ENCODE results near the gene TLR10.

Gene TLR10

DNA sequence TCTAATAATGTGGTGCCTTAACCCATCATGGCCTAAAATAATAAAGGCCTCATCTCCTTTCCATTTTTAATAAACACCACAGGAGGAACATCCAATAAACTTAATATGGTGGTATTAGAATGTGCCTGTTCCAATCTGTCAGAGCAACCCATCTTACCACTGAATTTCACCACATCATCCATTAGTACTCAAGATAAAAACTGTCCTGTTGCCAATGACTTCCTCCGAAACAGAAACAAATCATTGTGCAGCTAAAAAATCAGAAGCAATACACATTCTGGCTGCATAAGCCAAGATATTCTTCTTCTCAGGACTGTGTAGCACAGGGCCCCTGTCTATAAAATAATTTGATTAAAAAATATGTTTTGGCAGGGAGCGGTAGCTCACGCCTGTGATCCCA, 18.5 kb downstream of the TLR10 start:
- no peak for DNase-seq (ENCODE audit: low spot score)

DNA sequence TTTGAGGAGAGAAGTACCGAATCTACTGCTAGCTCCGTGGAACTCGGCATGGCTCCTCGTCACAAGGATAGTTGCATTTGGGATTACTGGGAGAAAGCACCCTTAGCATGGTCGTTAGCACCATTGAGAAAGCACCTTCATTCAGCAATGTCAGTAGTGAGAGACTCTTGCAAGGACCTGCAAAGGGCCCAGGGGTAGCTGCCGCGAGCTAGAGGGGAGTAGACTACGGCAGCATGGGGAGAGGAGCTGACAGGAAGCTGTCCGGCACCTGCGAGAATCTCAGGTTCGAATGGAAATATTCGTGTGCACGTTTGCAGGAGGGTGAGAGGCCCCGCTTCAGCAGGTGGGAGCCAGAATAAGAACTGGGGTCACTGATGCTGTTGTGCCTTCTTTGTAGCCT, 20.2 kb downstream of the TLR10 start:
- DNase-seq (ENCODE audit: low spot score) = no peak

DNA sequence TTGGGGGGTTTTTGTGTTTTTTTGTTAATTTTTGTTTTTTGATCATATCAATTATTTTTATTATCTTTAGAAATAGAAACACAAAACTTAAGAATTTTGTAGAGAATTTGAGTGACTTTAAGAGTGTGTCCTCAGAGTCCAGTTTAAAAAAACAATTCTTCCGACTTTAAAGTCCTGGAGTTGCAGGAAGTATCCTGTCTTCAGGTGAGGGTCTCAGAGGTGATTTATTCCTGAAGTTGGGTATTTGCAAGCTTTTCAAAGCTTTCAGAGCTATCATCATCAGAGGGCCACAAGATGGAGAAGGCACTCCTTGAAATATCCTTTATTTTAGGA, 23.0 kb downstream of the TLR10 start:
- no peak for DNase-seq (ENCODE audit: low spot score)

DNA sequence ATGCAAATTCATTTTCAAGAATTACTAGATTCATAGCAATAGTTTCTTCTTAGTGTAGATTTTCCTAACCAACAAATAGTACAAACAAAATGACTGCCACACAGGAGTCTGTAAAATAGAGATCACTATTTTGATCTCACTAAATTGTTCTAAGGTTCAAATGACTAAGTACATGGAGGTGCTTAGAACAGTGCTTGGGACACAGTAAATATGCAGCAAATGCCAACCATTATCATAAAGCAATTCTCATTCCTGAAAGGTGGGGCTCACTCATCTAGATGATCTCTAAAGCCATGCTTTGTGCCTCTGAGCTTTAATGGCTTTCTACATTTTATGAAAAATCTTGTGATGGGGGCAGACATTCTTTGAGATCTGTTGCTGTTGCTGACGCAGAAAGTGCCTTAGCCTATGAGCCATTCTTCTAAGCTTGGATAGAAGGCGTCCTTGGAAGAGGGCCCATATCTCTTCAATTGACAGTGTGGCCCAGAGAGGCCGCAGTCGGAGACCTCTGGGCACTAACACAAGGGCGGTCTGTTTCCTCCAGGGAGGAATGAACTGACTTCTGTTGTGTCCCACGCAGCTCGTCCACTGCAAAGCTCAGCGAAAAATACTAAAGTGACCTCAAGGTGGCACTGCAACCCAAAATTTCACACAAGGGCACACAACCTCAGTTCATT, 23.5 kb downstream of the TLR10 start:
- peak; percentile 64 for DNase-seq (ENCODE audit: low spot score)

DNA sequence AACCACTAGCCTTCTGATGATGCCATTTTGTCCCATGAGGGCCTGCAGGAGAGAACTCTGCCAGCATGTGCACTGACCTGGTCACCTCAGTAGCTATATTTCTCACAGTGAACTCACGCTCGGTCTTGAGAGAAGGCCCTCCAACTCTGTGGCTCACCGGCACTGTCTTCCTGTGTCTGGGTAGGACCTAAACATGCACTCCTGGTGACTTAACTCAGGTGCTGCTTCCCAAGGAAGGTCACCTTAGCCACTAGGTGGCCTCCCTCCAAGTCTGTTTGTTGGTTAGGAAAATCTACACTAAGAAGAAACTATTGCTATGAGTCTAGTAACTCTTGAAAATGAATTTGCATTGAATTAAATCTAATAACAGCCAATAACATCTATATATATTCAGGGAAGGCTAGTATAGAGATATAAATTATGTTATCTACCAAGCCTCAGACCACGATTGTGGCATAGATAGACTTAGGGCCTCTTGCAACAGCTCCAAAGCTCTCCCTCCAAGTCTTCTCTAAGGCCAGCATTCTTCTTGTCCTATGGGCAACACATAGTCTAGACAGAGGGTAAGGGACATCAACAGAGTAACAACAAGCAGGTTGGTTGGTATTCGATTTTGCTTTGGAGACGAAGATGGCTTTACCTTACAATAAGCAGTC, 24.7 kb downstream of the TLR10 start:
- DNase-seq (ENCODE audit: low spot score) = no peak

DNA sequence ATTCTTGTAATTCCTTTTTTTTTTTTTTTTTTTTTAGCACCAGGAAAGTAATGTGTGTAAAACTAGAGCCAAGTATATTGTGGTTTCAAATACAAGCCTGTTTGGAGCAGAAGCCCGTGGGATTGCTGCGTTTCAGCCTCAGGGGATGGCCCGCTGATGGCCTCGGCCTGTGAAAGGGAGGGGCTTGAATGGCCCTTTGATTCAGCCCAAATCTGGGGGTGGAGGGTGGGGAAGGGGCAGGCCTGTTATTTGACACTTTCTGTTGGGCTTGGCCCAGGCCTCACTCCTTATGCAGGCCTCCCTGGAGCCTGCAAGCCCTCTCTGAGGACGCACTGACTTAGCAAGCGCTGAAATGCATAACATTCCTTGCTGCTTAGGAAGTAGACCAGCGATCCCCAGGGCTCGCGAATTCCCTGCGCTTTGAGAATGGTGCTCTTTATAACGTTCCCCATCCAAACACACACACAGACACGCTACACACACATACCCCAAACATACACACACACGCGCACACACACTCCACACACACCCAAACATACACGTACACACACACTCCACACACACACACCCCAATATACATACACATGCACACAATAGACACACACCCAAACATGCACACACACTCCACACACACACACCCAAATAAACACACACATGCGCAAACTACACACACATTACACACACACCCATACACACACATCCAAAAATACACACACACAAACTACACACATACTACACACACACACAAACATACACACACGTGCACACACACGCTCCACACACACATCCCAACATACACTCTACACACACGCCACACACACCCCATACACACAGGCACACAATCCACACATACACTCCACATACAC, 29.6 kb downstream of the TLR10 start:
- peak; percentile 41 for DNase-seq (ENCODE audit: low spot score)

DNA sequence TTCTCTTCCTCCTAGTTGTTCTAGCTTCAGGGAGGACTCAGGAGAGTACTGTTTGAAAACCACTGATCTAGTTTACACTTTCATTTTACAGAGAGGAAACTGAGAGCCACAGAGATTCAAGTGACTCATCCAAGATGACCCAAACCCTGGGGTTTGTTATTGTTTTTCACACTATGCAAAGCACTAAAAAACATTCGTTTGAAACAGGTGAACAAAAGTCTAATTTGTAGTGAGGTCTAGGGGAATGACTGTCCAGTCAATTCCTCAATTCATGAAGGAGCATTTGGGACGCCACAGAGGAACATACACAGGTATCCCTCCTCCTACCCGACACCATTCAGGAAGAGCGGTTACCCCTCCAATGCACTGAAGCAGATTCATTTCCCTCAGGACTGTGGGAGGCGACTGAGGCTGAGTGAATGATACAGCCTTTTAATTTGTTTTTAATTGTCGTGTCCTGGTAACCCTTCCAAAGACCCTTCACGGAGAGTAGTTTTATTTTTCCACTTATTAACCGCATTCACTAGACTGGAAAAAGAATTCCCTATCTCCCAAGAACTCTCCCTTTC, 30.3 kb downstream of the TLR10 start:
- DNase-seq (ENCODE audit: low spot score) = no peak

DNA sequence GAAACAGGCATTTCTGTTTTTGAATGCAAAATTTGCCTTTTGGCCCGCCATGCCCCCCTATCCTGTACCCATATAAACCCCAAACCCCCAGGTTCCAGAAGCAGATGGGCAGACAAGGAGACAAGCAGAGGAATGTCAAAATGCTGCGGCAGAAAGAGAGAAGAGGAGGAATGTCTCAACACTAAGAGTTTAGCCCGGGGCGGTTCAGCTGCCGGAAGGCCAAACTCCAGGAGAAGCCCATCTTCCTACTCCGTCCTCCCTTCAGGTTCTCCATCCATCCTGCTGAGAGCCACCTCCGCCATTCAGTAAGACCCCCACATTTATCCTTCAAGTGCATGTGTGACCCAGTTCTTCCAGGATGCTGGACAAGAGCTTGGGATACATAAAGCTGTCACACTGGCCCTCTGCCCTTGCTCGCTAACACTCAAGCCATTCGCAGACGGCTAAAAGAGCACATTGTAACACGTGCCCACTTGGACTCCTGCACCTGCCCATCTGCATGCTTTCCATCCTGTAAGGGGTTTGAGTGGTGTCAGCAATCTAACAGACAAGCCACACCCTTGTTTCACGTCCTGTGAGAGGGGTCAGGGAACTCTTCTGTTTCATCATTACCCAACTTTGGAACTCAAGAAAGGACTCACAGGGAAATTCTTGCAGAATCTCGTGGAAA, 31.3 kb downstream of the TLR10 start:
- DNase-seq (ENCODE audit: low spot score) = no peak

DNA sequence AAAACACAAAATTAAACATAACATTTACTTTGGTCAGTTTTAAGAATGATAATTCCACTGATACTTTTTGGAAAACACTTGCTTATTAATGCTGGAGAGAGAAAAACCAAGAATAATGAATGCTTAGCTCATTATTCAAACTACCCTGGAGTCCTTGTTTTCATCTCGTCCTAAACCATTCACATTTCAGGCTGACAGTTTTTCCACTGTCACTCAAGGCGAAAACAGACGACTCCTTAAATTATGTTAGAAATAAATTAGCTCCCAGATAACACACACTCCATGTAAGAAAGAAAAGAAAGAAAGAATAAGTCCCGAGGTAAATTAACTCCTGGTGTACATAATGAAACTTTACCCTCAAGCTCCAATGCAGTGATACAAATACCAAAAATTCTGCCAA, 33.5 kb downstream of the TLR10 start:
- DNase-seq (ENCODE audit: low spot score) = no peak

DNA sequence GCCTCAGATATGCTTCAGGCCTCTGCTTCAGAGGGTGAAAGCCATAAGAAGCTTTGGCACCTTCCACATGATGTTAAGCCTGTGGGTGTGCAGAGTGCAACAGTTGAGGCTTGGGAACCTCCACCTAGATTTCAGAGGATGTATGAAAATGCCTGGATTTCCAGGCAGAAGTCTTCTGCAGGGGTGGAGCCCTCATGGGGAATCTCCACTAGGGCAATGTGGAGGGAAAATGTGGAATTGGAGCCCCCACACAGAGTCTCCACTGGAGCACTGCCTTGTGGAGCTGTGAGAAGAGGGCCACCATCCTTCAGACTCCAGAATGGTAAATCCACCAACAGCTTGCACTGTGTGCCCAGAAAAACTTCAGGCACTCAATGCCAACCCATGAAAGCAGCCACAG, 35.2 kb downstream of the TLR10 start:
- no peak for DNase-seq (ENCODE audit: low spot score)

DNA sequence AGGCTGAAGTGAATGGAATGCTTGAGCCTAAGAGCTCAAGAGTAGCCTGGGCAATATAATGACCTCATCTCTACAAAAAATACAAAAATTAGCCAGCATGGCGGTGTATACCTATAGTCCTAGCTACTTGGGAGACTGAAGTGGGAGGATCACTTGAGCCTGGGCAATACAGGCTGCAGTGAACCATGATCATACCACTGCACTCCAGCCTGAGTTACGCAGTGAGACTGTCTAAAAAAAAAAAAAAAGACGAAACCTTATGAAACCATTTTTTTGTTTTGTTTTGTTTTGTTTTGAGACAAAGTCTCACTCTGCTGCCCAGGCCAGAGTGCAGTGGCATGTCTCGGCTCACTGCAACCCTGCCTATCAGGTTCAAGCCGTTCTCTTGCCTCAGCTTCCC, 36.9 kb downstream of the TLR10 start:
- no peak for DNase-seq (ENCODE audit: low spot score)

DNA sequence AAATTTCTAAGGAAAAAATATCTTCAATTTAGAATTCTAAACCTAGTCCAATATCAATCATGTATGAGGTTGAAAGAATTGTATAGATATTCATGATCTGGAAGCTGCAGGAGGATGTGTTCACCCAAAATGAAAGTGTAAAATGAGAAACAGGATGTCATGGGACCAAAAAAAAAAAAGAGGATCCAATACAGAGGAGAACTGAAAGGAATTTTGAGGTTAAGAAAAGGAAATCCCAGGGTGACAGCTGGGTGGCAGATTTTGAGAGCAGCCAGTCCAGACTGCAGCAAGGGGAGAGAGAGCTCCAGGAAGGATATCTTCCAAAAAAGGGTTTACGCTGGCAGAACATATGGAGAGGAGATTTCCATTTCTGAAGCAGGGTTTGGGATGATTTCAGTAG, 38.9 kb downstream of the TLR10 start:
- DNase-seq (ENCODE audit: low spot score) = no peak

DNA sequence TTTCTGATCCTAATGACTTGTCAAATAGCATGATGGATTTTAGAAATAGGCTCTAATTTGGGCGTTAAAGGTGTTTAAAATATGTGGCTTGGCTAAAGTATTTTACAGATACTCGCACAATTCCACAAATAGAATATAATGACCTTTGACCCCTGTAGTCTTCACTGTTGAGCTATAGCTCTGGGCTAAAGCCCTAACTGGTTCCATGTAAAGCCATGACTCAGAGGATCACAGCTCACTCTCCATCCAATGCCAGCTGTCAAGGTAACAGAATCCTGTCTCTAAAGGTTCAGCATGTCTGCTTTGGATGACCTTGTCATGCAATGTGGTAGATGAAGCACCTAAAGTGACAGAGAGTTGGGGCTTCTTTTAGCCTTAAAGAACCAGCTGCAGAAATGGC, 42.5 kb downstream of the TLR10 start:
- DNase-seq (ENCODE audit: low spot score) = no peak

DNA sequence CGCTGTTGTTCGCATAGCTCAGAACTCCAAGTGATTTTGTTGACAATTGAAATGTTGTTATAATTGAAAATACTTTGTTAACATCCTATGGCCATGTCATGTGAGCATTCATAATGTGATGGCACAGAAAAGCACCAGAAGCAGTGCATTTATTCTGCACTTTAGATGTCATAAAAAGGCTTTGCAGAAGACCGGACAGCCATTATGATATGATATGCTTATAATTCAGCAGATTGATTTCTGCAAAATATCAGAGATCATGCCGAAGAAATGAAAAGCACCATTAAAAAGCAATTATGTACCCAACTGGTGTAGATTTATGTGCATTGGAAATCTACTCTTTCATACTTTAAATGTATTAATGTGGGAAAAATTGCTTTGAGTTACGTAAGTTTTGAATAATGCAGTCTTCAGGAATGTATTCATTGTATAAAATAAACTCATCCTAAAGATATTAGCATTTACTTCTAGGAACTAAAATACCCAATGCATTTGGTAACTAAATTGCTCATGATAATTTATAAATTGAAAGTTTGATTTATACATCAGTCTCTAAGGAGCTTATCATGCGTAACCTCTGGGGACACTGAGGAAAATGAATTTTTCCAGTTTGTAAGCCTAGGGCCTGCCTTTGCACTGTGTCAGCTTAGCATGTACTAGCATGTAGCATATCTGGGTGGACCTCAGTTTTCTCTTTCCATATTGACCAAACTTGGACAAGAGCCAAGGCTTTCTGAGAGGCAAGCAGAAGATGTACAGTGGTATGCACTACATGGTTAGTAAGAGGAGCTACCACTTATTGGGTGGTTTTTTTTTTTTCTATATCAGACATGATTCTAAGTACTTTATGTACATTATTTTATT, 43.6 kb downstream of the TLR10 start:
- DNase-seq (ENCODE audit: low spot score) = no peak

DNA sequence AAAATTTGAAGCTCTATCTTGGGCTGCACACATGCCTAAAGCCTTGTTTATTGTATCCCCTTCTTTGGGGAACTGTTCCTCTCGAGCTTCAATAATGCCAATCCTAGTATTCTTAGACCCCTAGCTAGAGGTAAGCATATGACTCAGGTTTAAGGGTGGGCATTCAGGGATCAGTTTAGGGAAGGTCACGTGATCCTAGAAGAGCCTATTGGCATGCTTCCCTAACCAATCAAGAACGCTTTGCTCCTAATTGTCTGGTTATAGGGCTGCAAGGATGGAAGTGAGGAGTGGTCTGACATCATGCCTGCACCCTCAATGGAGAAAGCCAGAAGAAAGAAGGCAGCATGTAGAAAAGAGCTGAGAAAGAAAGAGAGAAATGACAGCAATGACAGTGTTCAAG, 46.9 kb downstream of the TLR10 start:
- no peak for DNase-seq (ENCODE audit: low spot score)

DNA sequence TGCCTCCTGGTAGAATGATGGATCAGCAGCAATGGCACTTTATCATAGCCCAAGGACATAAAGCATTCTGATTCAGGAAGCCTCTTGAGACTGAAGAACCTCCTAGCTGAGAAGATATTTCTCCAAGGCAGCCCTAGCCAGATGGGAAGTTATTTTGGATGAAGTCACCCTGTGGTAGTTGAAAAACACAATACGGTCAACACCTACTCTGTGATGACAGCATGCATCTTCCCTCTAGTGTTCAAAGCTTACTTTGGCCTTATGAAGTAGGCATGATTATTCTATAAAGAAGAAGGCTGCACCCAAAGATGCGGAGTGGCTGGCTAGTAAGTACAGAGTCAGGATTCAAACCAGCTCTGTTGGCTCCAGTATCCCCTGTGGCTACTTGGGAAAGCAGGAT, 47.9 kb downstream of the TLR10 start:
- DNase-seq (ENCODE audit: low spot score) = no peak

DNA sequence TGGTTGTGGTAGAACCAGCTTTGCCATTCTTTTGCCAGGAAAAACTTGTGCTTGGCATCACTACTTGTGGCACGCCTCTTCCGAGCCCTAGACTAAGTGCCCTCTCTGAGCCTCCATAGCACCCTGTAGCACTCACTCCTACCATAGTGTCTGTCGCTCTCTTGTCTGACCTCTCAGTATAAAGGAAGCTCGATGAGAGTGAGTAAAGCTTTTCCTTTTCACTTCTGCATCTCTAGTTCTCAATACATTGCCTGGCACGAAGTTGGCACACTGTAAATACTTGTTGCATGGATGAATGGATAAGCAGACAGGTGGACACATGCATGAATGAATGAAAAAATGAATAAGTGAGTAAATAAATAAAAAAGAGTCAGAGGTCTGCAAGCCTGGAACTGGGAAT, 48.3 kb downstream of the TLR10 start:
- DNase-seq (ENCODE audit: low spot score) = no peak

DNA sequence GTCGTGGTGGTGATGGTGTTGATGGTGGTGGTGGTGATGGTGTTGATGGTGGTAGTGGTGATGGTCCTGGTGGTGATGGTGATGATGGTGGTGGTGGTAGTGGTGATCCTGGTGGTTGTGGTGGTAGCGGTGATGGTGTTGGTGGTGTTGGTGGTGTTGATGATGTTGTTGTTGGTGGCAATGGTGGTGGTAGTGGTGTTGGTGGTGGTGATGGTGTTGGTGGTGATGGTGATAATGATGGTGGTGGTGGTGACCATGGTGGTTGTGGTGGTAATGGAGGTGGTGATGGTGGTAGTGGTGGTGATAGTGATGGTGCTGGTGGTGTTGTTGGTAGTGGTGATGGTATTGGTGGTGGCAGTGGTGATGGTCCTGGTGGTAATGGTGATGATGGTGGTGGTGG, 49.1 kb downstream of the TLR10 start:
- no peak for DNase-seq (ENCODE audit: low spot score)

DNA sequence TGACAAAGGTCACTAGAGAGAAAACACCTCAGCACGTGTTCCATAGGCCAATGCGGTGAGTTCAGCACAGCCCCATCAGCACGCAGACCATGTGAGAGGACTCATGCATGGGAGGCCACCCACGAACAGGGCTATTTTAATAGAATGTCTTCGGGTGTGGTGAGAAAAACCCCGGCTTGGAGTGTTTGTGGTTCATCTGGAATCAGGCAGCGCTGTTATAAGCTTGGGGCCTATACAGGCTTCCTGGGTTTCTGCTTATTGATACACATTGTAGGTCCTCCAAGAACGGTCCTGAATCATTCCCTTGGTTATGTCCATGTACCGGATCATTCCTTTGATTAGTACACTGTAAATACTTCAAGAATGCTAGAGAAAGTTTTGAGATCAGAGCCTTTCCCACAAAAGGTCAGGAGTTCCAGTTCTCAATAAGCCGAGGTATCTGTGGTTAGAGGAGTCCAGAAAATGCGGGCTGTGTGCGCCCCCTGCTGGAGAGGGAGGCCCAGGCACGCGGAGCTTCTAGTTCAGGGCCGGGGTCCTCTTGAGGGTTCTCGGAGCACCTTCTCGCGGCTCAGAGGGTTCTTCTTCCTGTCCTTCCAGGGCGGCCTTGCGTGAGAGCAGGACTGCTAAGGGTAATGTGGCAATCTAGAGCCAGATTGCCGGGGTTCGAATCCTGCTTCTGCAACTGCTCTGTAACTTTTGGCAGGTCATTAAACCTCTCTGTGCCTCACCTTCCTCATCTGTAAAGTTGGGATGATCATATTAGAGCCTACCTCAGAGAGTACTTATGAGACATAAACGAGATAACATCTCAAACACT, 51.8 kb downstream of the TLR10 start:
- peak; percentile 85 for DNase-seq (ENCODE audit: low spot score)

DNA sequence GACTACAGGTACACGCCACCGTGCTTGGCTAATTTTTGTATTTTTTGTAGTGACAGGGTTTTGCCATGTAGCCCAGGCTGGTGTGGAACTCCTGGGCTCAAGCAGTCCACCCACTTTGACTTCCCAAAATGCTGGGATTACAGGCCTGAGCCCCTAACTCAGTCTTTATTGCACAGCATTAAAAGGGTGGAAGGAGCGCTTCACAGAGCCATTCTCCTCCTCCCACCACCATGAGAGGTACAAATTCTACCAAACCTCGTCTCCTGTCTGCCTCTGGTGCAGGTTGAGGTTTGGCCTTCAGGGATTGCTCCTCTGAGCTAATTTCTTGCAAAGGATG, 52.3 kb downstream of the TLR10 start:
- DNase-seq (ENCODE audit: low spot score) = no peak

DNA sequence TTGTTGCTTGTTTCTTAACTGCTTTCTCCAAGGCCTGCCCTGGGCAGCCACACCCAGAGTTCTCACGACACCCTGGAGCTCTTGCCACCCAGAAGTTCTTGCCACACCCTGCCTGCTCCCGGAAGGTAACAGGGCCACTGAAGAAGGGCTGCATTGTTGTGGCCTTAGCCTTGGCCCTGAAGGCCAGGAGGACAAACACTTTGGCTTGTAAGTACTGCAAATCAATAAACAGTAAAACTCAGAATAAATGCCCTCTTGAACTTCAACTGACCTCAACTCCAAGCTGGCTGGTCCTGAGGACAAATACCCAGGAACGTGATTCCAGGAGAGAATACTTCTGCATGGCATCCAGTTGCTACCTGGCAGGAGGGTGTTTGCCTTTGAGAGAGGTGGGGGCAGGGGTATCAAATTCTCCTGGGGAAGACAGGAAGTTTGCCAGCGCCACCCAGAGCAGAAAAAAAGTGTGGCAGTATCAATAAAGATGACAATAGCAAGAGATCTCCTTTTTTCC, 54.1 kb downstream of the TLR10 start:
- no peak for DNase-seq (ENCODE audit: low spot score)

Measured in D341Med (cell line).